ENCODE measurements around the gene SBK2. TPM values are rescaled to one million over a fixed set of nuclear protein-coding genes. Genes with fewer than 3 reads are reported as not detected.
A peak's percentile ranks its signal among the peaks of the same experiment; 100 is the strongest.

SBK2 gene
- total RNA-seq, 1 donor from 2014 or later: 0.42 TPM

DNA sequence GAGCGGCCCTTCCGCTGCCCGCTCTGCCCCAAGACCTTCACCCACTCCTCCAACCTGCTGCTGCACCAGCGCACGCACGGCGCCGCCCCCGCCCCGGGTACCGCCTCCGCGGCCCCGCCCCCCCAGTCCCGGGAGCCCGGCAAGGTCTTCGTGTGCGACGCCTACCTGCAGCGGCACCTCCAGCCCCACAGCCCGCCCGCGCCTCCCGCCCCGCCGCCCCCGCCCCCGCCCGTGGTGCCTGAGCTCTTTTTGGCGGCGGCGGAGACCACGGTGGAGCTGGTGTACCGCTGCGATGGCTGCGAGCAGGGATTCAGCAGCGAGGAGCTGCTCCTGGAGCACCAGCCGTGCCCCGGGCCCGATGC lies 55.2 kb downstream of the SBK2 start:
- TF ChIP-seq, protein P1, sequence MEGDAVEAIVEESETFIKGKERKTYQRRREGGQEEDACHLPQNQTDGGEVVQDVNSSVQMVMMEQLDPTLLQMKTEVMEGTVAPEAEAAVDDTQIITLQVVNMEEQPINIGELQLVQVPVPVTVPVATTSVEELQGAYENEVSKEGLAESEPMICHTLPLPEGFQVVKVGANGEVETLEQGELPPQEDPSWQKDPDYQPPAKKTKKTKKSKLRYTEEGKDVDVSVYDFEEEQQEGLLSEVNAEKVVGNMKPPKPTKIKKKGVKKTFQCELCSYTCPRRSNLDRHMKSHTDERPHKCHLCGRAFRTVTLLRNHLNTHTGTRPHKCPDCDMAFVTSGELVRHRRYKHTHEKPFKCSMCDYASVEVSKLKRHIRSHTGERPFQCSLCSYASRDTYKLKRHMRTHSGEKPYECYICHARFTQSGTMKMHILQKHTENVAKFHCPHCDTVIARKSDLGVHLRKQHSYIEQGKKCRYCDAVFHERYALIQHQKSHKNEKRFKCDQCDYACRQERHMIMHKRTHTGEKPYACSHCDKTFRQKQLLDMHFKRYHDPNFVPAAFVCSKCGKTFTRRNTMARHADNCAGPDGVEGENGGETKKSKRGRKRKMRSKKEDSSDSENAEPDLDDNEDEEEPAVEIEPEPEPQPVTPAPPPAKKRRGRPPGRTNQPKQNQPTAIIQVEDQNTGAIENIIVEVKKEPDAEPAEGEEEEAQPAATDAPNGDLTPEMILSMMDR (IDR thresholded peaks at IDR 0.05; ENCODE audit: partially characterized antibody, unreplicated experiment): no peak
- H3K4me1 Mint-ChIP-seq (ENCODE audit: low read depth, unreplicated experiment): peaks cover 24% of the 10 kb centered on the region
- no peak overlapping the region for H3K27ac Mint-ChIP-seq (ENCODE audit: unreplicated experiment)
- DNase-seq: no peak
- H3K4me3 Mint-ChIP-seq (ENCODE audit: unreplicated experiment): no peak overlapping the region
- H3K27me3 Mint-ChIP-seq (ENCODE audit: unreplicated experiment): peaks cover 12% of the 10 kb centered on the region
- no peaks in the 10 kb centered on the region for H3K36me3 Mint-ChIP-seq (ENCODE audit: unreplicated experiment)
- peaks cover 21% of the 10 kb centered on the region for H3K9me3 Mint-ChIP-seq (ENCODE audit: unreplicated experiment)

DNA sequence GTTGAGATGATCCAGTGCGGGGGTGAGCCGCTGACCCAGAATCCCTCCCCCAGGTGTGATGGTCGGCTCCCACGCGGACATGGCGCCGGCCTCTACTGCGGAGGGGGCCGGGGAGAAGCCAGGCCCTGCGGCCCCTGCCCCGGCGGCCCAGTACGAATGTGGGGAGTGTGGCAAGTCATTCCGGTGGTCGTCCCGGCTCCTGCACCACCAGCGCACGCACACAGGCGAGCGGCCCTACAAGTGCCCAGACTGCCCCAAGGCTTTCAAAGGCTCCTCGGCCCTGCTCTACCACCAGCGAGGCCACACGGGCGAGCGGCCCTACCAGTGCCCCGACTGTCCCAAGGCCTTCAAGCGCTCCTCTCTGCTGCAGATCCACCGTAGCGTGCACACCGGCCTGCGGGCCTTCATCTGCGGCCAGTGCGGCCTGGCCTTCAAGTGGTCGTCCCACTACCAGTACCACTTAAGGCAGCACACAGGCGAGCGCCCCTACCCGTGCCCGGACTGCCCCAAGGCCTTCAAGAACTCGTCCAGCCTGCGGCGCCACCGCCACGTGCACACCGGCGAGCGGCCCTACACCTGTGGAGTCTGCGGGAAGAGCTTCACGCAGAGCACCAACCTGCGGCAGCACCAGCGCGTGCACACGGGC lies 55.7 kb downstream of the SBK2 start:
- H3K4me1 Mint-ChIP-seq (ENCODE audit: low read depth, unreplicated experiment): peaks cover 24% of the 10 kb centered on the region
- TF ChIP-seq, protein P1 (IDR thresholded peaks at IDR 0.05; ENCODE audit: partially characterized antibody, unreplicated experiment): no peak
- H3K36me3 Mint-ChIP-seq (ENCODE audit: unreplicated experiment): no peaks in the 10 kb centered on the region
- H3K27ac Mint-ChIP-seq (ENCODE audit: unreplicated experiment): no peak overlapping the region
- no peak overlapping the region for H3K4me3 Mint-ChIP-seq (ENCODE audit: unreplicated experiment)
- no peak for DNase-seq
- peaks cover 13% of the 10 kb centered on the region for H3K27me3 Mint-ChIP-seq (ENCODE audit: unreplicated experiment)
- peaks cover 22% of the 10 kb centered on the region for H3K9me3 Mint-ChIP-seq (ENCODE audit: unreplicated experiment)

DNA sequence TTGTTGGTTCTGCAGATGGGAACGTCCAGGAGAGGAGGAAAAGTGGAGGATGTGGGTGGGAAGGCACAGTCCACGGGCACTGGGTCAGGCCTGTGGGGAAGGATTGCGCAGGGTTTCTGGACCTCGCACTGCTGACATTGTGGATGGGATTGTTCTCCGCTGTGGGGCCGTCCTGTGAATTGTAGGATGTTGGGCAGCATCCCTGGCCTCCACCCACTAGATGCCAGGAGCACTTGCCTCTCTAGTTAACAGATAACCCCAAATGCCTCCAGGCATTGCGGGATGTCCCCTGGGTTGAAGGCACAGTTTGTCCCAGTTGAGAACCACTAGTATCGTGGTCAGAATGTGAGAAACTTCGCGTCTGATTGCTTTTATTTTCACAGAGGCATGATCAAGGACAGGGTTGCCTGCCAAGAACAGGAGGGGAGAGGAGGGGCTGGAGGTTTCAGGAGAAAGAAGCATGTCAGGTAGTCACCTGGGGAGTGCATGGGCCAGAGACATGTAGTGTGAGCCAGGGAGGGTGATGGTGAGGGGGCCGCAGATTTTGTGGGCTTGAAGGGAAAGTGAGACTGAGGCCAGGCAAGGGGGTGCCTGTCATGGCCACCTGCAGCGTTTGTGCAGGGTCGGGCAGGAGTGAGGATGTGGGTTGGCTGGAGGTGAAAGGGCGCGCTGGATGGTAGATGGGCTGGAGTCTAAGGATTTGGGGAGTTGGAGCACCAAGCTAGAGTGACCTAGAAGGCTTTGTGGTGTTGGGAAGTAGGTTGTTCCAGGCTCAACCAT lies 57.3 kb downstream of the SBK2 start:
- DNase-seq: no peak
- H3K4me3 Mint-ChIP-seq (ENCODE audit: unreplicated experiment): peak overlapping the region; percentile 92
- H3K4me1 Mint-ChIP-seq (ENCODE audit: low read depth, unreplicated experiment): peaks cover 20% of the 10 kb centered on the region
- peak overlapping the region; percentile 4 for H3K27ac Mint-ChIP-seq (ENCODE audit: unreplicated experiment)
- H3K9me3 Mint-ChIP-seq (ENCODE audit: unreplicated experiment): peaks cover 18% of the 10 kb centered on the region
- H3K36me3 Mint-ChIP-seq (ENCODE audit: unreplicated experiment): no peaks in the 10 kb centered on the region
- peaks cover 12% of the 10 kb centered on the region for H3K27me3 Mint-ChIP-seq (ENCODE audit: unreplicated experiment)
- TF ChIP-seq, protein P1 (IDR thresholded peaks at IDR 0.05; ENCODE audit: partially characterized antibody, unreplicated experiment): no peak

DNA sequence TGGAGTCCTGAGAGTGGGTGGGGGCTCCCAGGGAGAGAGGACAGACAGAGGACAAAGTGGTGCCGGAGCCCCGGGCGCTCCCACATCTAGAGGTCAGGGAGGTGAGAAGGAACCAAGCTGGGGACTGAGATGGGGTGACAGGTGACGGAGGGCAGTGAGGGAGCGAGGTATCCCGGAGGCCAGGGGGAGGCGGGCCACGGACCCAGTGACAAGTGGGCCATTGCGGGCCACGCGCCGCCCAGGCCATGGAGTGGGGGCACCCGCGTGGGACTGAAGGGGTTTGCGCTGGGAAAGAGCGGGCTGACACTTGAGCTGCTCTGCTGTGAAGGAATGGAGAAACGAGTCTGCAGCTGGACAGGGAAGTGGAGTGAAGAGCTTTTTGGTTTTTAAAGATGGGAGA lies 57.9 kb downstream of the SBK2 start:
- TF ChIP-seq, protein P1 (IDR thresholded peaks at IDR 0.05; ENCODE audit: partially characterized antibody, unreplicated experiment): no peak
- Mint-ChIP-seq H3K9me3 (ENCODE audit: unreplicated experiment) (peaks cover 18% of the 10 kb centered on the region), H3K27ac (ENCODE audit: unreplicated experiment) (no peak overlapping the region), H3K36me3 (ENCODE audit: unreplicated experiment) (no peaks in the 10 kb centered on the region), H3K4me1 (ENCODE audit: low read depth, unreplicated experiment) (peaks cover 20% of the 10 kb centered on the region), H3K4me3 (ENCODE audit: unreplicated experiment) (peak overlapping the region; percentile 92), H3K27me3 (ENCODE audit: unreplicated experiment) (peaks cover 12% of the 10 kb centered on the region)
- DNase-seq: no peak

Other genes with a start within 250 kb of the SBK2 start
- not detected for gene TMEM150B, start 211.8 kb downstream of the SBK2 start, total RNA-seq (ENCODE audit: unreplicated experiment)
- 105 TPM for gene KMT5C, start 197.3 kb downstream of the SBK2 start, total RNA-seq (ENCODE audit: unreplicated experiment)
- 2.8 TPM for gene COX6B2, start 182.4 kb downstream of the SBK2 start, total RNA-seq (ENCODE audit: unreplicated experiment)
- gene GARIN5B, start 173.9 kb downstream of the SBK2 start, total RNA-seq (ENCODE audit: unreplicated experiment): 0.17 TPM
- gene IL11, start 166.7 kb downstream of the SBK2 start, total RNA-seq (ENCODE audit: unreplicated experiment): 18.1 TPM
- gene TMEM190, start 160.3 kb downstream of the SBK2 start, total RNA-seq (ENCODE audit: unreplicated experiment): 3.7 TPM
- 1.3 TPM for gene TMEM238, start 152.8 kb downstream of the SBK2 start, total RNA-seq (ENCODE audit: unreplicated experiment)
- gene RPL28, start 151.2 kb downstream of the SBK2 start, total RNA-seq (ENCODE audit: unreplicated experiment): 1,087 TPM
- 235 TPM for gene UBE2S, start 129.3 kb downstream of the SBK2 start, total RNA-seq (ENCODE audit: unreplicated experiment)
- 3.2 TPM for gene SHISA7, start 93.8 kb downstream of the SBK2 start, total RNA-seq (ENCODE audit: unreplicated experiment)
- gene ISOC2, start 75.5 kb downstream of the SBK2 start, total RNA-seq (ENCODE audit: unreplicated experiment): 24.9 TPM
- gene C19orf85, start 72.4 kb downstream of the SBK2 start, total RNA-seq (ENCODE audit: unreplicated experiment): not detected
- gene ZNF628, start 60.5 kb downstream of the SBK2 start, total RNA-seq (ENCODE audit: unreplicated experiment): 13.7 TPM
- 125 TPM for gene NAT14, start 51.9 kb downstream of the SBK2 start, total RNA-seq (ENCODE audit: unreplicated experiment)
- gene SSC5D, start 48.7 kb downstream of the SBK2 start, total RNA-seq (ENCODE audit: unreplicated experiment): 7.6 TPM
- not detected for gene SBK3, start 8.4 kb upstream of the SBK2 start, total RNA-seq (ENCODE audit: unreplicated experiment)
- 48.9 TPM for gene ZNF579, start 43.7 kb upstream of the SBK2 start, total RNA-seq (ENCODE audit: unreplicated experiment)
- gene FIZ1, start 62.4 kb upstream of the SBK2 start, total RNA-seq (ENCODE audit: unreplicated experiment): 26.0 TPM
- 6.7 TPM for gene ZNF524, start 63.2 kb upstream of the SBK2 start, total RNA-seq (ENCODE audit: unreplicated experiment)
- gene ZNF865, start 68.5 kb upstream of the SBK2 start, total RNA-seq (ENCODE audit: unreplicated experiment): 14.6 TPM
- gene ZNF784, start 87.4 kb upstream of the SBK2 start, total RNA-seq (ENCODE audit: unreplicated experiment): 8.4 TPM
- 43.6 TPM for gene ZNF580, start 103.9 kb upstream of the SBK2 start, total RNA-seq (ENCODE audit: unreplicated experiment)
- 31.0 TPM for gene ZNF581, start 106.5 kb upstream of the SBK2 start, total RNA-seq (ENCODE audit: unreplicated experiment)
- 32.1 TPM for gene CCDC106, start 111.1 kb upstream of the SBK2 start, total RNA-seq (ENCODE audit: unreplicated experiment)
- gene U2AF2, start 117.9 kb upstream of the SBK2 start, total RNA-seq (ENCODE audit: unreplicated experiment): 216 TPM
- gene EPN1, start 138.1 kb upstream of the SBK2 start, total RNA-seq (ENCODE audit: unreplicated experiment): 150 TPM
- not detected for gene NLRP9, start 201.3 kb upstream of the SBK2 start, total RNA-seq (ENCODE audit: unreplicated experiment)
- gene RFPL4A, start 222.0 kb upstream of the SBK2 start, total RNA-seq (ENCODE audit: unreplicated experiment): not detected
- 0.96 TPM for gene RFPL4AL1, start 232.0 kb upstream of the SBK2 start, total RNA-seq (ENCODE audit: unreplicated experiment)

Data from glutamatergic neuron (in vitro differentiated cells).